Pulmonary artery endothelial cell (primary cell): Measurements from ENCODE around the gene TSPAN4. TPM values are rescaled to one million over a fixed set of nuclear protein-coding genes. Genes with fewer than 3 reads are reported as not detected.

Experiments
- DNase-seq: peaks from one replicate; pipeline ENCODE4 v3.0.0-alpha.2; 2011; ENCODE audit warnings: low read depth, low spot score
- total RNA-seq: library from RNA; depleted of rRNA; stranded (reverse); fragments of >200 nt; gene quantifications from 2 replicates; pipeline ENCODE4 v1.2.3, GENCODE V29; 2014

TSPAN4 gene
- total RNA-seq, 1 donor from 2014 or later = 103 TPM

GRCh38 chr11:833114-833791 is 9.4 kb upstream of the TSPAN4 start:
- DNase-seq = no peak

- DNase-seq = no peak
Observed at GRCh38 chr11:833849-834311, 8.8 kb upstream of the TSPAN4 start.

- peak; percentile 66 for DNase-seq
Observed at GRCh38 chr11:834371-835316, 8.0 kb upstream of the TSPAN4 start.

GRCh38 chr11:836274-836673 is 6.4 kb upstream of the TSPAN4 start:
- DNase-seq = no peak

GRCh38 chr11:836700-837099 is 6.0 kb upstream of the TSPAN4 start:
- no peak for DNase-seq

GRCh38 chr11:837189-837989 is 5.3 kb upstream of the TSPAN4 start:
- DNase-seq = no peak

- DNase-seq = no peak
Observed at GRCh38 chr11:837990-838307, 4.7 kb upstream of the TSPAN4 start.

GRCh38 chr11:838441-839279 is 4.0 kb upstream of the TSPAN4 start:
- DNase-seq = no peak

GRCh38 chr11:839280-839623 is 3.4 kb upstream of the TSPAN4 start:
- no peak for DNase-seq

GRCh38 chr11:839875-840617 is 2.6 kb upstream of the TSPAN4 start:
- no peak for DNase-seq

GRCh38 chr11:841981-842369 is 677 bp upstream of the TSPAN4 start:
- no peak for DNase-seq

GRCh38 chr11:843086-843734 is 558 bp downstream of the TSPAN4 start:
- no peak for DNase-seq

- DNase-seq = peak; percentile 93
Observed at GRCh38 chr11:843818-844692, 1.4 kb downstream of the TSPAN4 start.

- peak; percentile 84 for DNase-seq
Observed at GRCh38 chr11:844693-845644, 2.3 kb downstream of the TSPAN4 start.

GRCh38 chr11:845872-846495 is 3.3 kb downstream of the TSPAN4 start:
- no peak for DNase-seq

- no peak for DNase-seq
Observed at GRCh38 chr11:846496-847098, 3.9 kb downstream of the TSPAN4 start.

GRCh38 chr11:847876-848275 is 5.2 kb downstream of the TSPAN4 start:
- DNase-seq = no peak
